Calu3 (cell line): Measurements from ENCODE around the gene FGFBP2. TPM values are rescaled to one million over a fixed set of nuclear protein-coding genes. Genes with fewer than 3 reads are reported as not detected.

Source experiments
- BruUV-seq: library from RNA; stranded (reverse); fragments of 400-500 nt; replicated peaks from 2 replicates; lab custom pipeline; 2021; lab: Mats Ljungman, UMichigan
- CTCF ChIA-PET: fragments of 300-600 bp; sonication (Branson Sonifier 250); formaldehyde crosslinking; loops from one replicate; lab custom pipeline; 2022; ENCODE audit warnings: antibody characterized with exemption; lab: Charles Lee
- DNase-seq: peaks from one replicate; pipeline ENCODE4 v3.0.0; 2022
- H3K27ac Mint-ChIP-seq: one replicate; pipeline ENCODE4 v1.8.0; 2022; ENCODE audit warnings: mixed read lengths; ENCODE audit not compliant: unreplicated experiment
- H3K27me3 Mint-ChIP-seq: one replicate; pipeline ENCODE4 v1.8.0; 2022; ENCODE audit warnings: mixed read lengths; ENCODE audit not compliant: unreplicated experiment
- H3K36me3 Mint-ChIP-seq: one replicate; pipeline ENCODE4 v1.8.0; 2022; ENCODE audit warnings: mild to moderate bottlenecking, moderate library complexity, mixed read lengths; ENCODE audit not compliant: insufficient read depth, unreplicated experiment
- H3K4me1 Mint-ChIP-seq: one replicate; pipeline ENCODE4 v1.8.0; 2022; ENCODE audit warnings: mild to moderate bottlenecking, low read depth, mixed read lengths; ENCODE audit not compliant: unreplicated experiment
- H3K4me3 Mint-ChIP-seq: one replicate; pipeline ENCODE4 v1.8.0; 2022; ENCODE audit warnings: mild to moderate bottlenecking, low read depth, moderate library complexity, mixed read lengths; ENCODE audit not compliant: unreplicated experiment
- H3K9me3 Mint-ChIP-seq: one replicate; pipeline ENCODE4 v1.8.0; 2022; ENCODE audit warnings: low read depth, mixed read lengths; ENCODE audit not compliant: unreplicated experiment
- intact Hi-C: fragments of 100-400 bp; cut with micrococcal nuclease; formaldehyde crosslinking; loops from one replicate; pipeline ENCODE4 v1.10.0; 2022; ENCODE audit not compliant: unreplicated experiment
- total RNA-seq: library from RNA; stranded (reverse); gene quantifications from 2 replicates; pipeline ENCODE4 v1.2.3, GENCODE V29; 2022
- TF ChIP-seq, protein P1 (sequence below): fragments of 200-600 bp; IDR thresholded peaks from one replicate; pipeline ENCODE4 v1.8.0; 2022; ENCODE audit warnings: antibody characterized with exemption; ENCODE audit not compliant: unreplicated experiment

Gene FGFBP2
- total RNA-seq, 1 experiment from 2014 or later, result not detected

DNA sequence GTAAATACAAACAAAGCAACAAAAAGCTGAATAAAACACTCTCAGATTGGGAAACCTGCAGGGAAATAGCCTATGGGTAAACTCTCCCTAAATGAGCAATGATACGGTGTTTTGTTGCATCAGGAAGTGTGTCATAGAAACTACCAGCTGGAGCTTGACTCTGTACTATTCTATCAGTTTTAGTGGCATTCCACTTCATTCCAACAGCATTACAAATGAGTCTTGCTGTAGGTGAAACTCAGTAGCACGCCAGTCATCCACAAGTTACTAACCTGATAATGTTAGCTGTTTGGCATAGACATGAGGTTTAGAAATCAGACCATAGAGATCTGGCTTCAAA, 49.4 kb downstream of the FGFBP2 start:
- H3K9me3 Mint-ChIP-seq, result peaks cover 3% of the 10 kb centered on the region
- intact Hi-C loops, result no loop called here
- BruUV-seq, result no TSS peak
- H3K27ac Mint-ChIP-seq, result peak overlapping the region; percentile 83
- peaks cover 33% of the 10 kb centered on the region for H3K4me1 Mint-ChIP-seq
- no peaks in the 10 kb centered on the region for H3K27me3 Mint-ChIP-seq
- no peak overlapping the region for H3K4me3 Mint-ChIP-seq
- TF ChIP-seq, protein P1, sequence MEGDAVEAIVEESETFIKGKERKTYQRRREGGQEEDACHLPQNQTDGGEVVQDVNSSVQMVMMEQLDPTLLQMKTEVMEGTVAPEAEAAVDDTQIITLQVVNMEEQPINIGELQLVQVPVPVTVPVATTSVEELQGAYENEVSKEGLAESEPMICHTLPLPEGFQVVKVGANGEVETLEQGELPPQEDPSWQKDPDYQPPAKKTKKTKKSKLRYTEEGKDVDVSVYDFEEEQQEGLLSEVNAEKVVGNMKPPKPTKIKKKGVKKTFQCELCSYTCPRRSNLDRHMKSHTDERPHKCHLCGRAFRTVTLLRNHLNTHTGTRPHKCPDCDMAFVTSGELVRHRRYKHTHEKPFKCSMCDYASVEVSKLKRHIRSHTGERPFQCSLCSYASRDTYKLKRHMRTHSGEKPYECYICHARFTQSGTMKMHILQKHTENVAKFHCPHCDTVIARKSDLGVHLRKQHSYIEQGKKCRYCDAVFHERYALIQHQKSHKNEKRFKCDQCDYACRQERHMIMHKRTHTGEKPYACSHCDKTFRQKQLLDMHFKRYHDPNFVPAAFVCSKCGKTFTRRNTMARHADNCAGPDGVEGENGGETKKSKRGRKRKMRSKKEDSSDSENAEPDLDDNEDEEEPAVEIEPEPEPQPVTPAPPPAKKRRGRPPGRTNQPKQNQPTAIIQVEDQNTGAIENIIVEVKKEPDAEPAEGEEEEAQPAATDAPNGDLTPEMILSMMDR, result no peak
- DNase-seq, result peak; percentile 35
- H3K36me3 Mint-ChIP-seq, result peaks cover 10% of the 10 kb centered on the region
- CTCF ChIA-PET, result interaction anchor here (0.6 to 1.2 kb wide), 3 partner anchors 17 to 64 kb away, joined by 3 to 4 read pairs (median 3); no protein-coding TSS in a partner anchor

DNA sequence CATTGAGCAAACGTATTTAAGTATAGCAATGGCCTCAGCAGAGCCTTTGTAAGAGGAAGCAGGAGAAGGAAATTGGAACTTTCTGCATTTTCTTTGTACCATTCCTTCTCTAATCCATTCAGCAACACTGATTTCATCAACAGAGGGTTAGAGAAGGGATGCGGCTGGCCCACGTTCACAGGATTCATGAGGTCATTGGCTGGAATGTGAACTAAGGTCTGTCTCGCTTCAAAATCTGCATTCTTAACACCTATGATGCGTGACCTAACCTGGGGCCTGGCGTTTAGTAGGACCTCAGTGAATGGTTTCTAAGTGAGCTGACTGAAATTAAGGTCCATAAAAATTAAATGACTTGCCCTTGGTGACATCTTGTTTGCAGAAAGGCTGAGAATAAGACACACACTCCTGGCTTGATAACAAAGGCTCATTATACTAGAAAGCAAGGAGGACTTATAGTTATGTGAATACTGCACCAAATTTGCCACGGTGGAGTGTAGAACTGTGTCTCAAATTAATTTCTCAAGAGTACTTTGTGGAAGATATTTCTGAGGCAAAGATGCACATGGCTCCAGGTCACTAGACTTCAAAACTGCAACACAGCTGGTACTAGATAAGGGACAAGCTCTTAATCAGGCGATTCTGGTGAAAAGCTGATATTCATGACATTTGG, 49.9 kb downstream of the FGFBP2 start:
- no peaks in the 10 kb centered on the region for H3K27me3 Mint-ChIP-seq
- peaks cover 28% of the 10 kb centered on the region for H3K4me1 Mint-ChIP-seq
- CTCF ChIA-PET, result interaction anchor here (1.1 to 1.2 kb wide), 2 partner anchors 18 to 43 kb away, joined by 3 to 4 read pairs; no protein-coding TSS in a partner anchor
- H3K36me3 Mint-ChIP-seq, result peaks cover 5% of the 10 kb centered on the region
- DNase-seq, result no peak
- peak overlapping the region; percentile 83 for H3K27ac Mint-ChIP-seq
- intact Hi-C loops, result no loop called here
- TF ChIP-seq, protein P1, result no peak
- H3K9me3 Mint-ChIP-seq, result peaks cover 3% of the 10 kb centered on the region
- BruUV-seq, result TSS peak; percentile 35
- no peak overlapping the region for H3K4me3 Mint-ChIP-seq

DNA sequence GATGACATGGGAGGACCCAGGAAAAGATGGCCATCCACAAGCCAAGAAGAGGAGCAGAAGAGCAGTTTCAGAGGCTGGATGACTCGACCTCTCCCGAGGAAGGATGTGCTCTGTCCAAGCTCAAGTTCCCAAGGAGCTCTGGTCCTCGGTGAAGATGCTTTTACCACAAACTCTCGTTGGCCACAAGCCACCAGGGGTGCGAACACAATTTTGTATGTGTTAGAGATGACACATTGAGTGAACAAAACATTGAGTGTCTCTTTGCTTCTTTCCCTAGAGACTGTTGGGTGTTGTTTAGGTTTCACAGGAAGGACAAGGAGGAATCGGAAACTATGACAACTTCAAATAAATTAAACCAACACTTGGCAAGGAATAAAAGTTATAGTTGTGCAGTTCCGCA, 50.7 kb downstream of the FGFBP2 start:
- Mint-ChIP-seq H3K4me3 (no peak overlapping the region), H3K36me3 (peaks cover 5% of the 10 kb centered on the region), H3K27me3 (no peaks in the 10 kb centered on the region), H3K9me3 (peaks cover 3% of the 10 kb centered on the region), H3K27ac (peak overlapping the region; percentile 83), H3K4me1 (peaks cover 23% of the 10 kb centered on the region)
- CTCF ChIA-PET, result no interaction called here
- intact Hi-C loops, result no loop called here
- no TSS peak for BruUV-seq
- TF ChIP-seq, protein P1, result no peak
- DNase-seq, result no peak

Other genes starting within 250 kb of the FGFBP2 start
- gene CD38, start 184.8 kb downstream of the FGFBP2 start, total RNA-seq, result 3.4 and 9.4 TPM in 2 replicates
- gene FGFBP1, start 24.4 kb downstream of the FGFBP2 start, total RNA-seq, result 5.0 and 8.4 TPM in 2 replicates
- 43.8 and 73.9 TPM in 2 replicates for gene PROM1, start 120.8 kb upstream of the FGFBP2 start, total RNA-seq